ENCODE data around the gene LRRD1. TPM values are rescaled to one million over a fixed set of nuclear protein-coding genes. Genes with fewer than 3 reads are reported as not detected.
"Not testable (repeated sequence)": the region's sequence is repeated elsewhere in the genome, so short reads cannot be mapped to it uniquely, and the experiment has no call there.

LRRD1 gene
- 0.12 TPM in 1 of 2 replicates, not detected in the other for total RNA-seq (2014; rRNA removed; shearing (Covaris generic))

DNA sequence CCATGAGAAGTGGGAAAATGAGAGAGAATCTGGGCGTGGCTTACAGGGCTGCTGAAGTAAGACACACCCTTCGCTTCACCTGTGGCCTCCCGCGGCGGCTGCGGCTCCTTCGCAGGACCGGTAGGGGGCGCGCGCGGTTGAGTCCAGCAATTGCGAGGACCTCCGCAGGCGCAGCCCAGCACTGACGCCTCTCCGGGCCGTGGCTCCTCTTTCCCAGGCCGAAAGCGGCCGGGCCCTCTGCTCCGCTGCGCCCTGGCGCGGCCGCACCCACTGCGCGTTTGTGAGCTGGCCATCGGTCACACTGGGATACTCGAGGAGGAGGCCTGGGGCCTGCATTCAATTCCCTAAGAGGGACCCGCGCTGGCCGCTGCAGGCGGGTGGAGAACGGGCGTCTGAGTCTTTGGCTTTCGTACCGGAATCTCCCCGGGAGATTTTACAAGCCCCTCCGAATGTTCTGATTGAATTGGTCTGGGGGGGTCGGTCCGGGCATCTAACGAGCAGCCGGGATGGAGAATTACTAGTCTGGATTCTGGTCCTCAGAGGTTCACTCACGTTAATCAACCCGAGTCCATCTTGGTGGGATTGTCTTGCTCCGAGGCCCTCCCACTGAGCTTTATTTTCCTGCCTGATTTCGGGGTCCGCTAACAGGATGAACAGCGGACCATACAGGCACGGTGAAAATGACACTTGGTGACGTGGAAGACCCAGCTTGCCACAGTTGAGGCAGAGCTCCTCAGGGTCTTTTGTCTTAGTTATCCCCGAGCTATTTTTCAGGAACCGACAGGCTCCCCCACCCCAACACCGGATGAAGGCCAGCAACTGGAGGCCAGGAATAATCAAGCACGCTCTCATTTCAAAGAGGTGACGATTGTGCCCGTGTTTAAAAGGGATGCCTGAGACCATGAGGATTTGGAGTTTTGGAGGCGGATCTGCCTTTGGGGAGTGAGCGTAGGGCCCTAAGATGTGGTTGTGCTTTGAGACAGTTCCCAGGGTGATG is at the start of gene LRRD1:
Gene LRRD1, minus strand, starts transcription at position 215 of the 997 bp plus-strand sequence. CDS start 13,940 bp downstream, outside the sequence.
- peak; percentile 78 for DNase-seq (ENCODE audit: low spot score)

DNA sequence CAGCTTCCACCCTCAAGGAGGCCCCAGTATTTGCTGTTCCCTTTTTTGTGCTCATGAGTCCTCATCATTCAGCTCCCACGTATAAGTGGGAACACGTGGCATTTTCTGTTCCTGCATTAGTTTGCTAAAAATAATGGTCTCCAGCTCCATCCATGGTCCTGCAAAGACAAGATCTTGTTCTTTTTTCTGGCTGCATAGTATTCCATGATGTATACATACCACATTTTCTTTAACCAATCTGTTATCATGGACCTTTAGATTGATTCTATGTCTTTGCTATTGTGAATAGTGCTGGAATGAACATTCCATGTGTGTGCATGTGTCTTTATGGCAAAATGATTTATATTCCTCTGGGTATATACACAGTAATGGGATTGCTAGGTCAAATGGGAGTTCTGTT is 49.8 kb upstream of the LRRD1 start:
- DNase-seq (ENCODE audit: low spot score) = no peak

DNA sequence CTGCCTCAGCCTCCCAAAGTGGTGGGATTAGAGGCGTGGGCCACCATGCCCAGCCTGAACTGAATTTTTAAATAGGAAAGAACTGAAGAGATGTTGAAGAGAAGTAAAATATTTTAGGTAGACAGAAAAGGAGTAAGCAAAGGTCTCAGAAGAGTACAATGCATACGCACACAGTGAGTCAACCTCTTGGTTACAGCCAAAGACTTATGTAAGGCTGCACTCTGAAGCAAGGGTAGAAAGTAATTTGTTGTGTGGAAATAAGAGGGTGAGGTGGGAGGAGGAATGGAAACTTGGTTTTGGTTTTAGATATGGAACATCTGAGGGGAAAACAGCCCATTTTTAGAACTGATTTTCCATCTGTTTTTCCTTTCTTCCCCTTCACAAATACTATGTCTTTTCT is 49.2 kb upstream of the LRRD1 start:
- DNase-seq (ENCODE audit: low spot score) = no peak

DNA sequence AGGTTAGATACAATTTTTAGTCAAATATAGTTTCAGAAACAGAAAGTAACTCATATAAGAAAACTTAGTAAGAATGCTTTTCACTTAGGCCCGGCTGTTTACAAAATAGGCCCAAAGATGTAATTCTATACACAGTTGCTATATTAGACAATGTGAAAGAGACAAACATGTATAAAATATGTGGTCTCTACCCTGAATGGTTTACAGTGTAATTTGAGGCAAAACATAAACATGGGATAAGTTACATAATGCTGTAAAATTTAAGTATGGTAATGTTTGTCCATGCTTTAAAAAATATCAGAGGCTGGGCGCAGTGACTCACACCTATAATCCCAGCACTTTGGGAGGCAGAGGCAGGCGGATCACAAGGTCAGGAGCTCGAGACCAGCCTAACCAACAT is 48.0 kb upstream of the LRRD1 start:
- peak; percentile 77 for DNase-seq (ENCODE audit: low spot score)

DNA sequence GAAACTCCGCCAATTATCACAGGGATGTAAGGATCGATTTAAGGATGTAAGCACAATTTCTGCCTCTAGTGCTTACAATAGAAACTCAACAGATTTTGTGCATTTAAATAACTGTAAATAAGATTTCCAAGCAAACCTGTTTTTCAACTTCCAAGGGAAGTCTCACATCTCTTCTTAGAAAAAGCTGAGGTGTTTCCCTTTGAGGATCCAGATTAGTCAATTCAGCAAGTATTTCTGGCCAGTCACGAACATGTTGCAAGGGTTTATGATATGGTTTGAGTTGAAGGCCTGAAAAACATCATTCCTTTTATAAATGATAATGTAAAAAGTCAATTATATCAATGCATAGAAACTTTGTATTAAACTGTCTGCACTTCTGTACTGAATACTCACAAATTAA is 42.8 kb upstream of the LRRD1 start:
- DNase-seq (ENCODE audit: low spot score) = no peak

DNA sequence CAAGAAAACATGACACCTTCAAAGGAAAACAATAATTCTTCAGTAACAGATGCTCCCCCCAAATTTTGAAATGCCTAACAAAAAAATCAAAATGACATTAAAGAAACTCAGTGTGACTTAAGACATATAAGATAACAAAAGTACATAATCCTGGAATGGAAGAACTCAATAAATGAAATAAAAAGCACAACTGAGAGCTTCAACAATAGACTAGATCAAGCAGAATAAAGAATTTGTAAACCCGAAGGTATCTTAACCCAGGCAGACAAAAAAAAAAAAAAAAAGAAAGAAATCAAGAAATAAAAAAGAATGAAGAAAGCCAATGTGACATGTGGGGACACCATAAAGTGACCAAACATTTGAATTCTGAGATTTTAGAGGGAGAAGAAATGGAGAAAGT is 27.7 kb upstream of the LRRD1 start:
- DNase-seq (ENCODE audit: low spot score) = no peak

DNA sequence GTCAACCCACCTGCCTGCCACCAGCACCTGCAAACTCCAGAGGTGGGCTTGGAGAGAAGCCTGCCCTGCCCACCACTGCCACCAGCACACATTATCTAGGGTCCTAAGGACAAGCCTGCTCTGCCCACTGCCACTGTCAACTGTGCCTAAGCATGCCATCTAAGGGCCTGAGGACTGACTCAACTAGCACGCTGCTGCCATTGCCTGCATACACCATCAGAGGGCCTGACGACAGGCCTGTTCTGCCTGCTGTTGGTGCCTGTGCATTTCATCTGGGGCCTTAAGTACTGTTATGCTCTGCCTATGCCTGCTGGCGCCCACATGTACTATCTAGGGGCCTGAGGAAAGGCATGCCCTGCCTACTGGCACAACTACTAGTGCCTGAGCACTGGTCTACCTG is 27.0 kb upstream of the LRRD1 start:
- DNase-seq (ENCODE audit: low spot score) = no peak

DNA sequence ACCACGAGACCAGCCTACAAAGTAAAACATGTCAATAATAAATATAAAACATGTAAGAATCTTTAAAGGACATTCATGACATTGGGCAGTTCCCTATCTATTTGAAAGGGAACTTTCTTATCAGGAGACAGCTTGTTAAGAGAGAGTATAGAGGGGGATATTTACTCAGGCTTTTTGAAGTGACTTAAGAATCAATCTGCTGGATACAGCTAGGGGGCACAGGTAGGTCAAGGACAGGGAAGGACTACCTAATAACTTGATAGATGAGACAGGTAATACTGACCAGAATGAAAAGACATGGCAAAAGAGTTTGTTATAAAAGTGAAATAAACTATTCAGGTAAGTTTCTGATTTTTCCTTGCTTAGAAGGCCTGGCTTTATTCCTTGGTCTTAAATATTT is 21.8 kb upstream of the LRRD1 start:
- no peak for DNase-seq (ENCODE audit: low spot score)

DNA sequence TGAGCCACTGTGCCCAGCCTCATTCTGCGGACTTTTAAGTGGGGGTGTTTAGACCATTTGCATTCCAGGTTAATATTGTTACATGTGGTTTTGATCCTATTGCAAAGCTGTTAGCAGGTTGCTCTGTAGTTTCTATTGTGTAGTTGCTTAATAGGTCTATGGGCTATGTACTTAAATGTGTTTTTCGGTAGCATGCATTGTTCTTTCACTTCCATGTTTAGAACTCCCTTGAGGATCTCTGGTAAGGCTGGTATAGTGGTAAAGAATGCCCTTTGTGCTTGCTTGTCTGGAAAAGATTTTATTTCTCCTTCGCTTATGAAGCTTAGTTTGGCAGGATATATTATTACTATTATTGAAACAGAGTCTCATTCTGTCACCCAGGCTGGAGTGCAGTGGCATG is 13.4 kb upstream of the LRRD1 start:
- DNase-seq (ENCODE audit: low spot score) = no peak

DNA sequence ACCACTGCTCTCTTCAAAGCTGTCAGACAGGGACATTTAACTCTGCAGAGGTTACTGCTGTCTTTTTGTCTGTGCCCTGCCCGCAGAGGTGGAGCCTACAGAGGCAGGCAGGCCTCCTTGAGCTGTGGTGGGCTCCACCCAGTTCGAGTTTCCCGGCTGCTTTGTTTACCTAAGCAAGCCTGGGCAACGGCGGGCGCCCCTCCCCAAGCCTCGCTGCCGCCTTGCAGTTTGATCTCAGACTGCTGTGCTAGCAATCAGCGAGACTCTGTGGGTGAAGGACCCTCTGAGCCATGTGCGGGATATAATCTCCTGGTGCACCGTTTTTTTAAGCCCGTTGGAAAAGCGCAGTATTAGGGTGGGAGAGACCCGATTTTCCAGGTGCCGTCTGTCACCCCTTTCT is 10.3 kb upstream of the LRRD1 start:
- DNase-seq (ENCODE audit: low spot score) = not testable (repeated sequence)

DNA sequence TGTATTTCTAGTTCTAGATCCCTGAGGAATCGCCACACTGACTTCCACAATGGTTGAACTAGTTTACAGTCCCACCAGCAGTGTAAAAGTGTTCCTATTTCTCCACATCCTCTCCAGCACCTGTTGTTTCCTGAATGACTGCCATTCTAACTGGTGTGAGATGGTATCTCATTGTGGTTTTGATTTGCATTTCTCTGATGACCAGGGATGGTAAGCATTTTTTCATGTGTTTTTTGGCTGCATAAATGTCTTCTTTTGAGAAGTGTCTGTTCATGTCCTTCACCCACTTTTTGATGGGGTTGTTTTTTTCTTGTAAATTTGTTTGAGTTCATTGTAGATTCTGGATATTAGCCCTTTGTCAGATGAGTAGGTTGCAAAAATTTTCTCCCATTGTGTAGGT is 5.4 kb upstream of the LRRD1 start:
- not testable (repeated sequence) for DNase-seq (ENCODE audit: low spot score)

DNA sequence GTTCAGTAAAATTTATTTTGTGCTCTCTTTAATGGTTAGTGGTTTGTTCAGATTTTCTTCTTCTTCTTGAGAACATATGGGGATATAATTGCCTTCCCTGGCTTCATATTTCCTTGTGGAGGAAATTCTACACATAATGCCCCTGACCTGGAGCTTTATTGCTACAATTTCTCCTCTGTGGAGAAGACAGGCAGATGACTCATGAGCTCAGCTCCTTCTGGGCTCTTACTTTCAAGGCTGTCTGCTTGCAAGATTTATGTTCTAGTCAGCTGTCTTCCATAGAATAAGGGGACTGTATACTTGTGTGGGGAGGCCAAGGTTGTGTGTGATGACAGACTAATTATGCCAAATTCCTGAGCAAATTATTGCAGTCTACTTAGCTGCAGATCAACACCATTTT is 1.6 kb downstream of the LRRD1 start:
- DNase-seq (ENCODE audit: low spot score) = no peak

DNA sequence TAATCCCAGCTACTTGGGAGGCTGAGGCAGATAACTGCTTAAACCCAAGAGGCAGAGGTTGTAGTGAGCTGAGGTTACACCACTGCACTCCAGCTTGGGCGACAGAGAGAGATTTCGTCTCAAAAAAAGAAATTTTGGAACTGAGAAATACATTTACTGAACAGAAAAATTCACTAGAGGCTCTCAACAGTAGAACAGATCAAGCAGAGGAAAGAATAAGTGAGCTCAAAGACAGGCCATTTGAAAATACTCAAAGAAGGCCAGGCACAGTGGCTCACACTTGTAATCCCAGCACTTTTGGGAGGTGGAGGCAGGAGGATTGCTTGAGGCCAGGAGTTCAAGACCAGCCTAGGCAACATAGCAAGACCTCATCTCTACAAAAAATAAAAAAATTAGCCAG is 9.4 kb downstream of the LRRD1 start:
- not testable (repeated sequence) for DNase-seq (ENCODE audit: low spot score)

DNA sequence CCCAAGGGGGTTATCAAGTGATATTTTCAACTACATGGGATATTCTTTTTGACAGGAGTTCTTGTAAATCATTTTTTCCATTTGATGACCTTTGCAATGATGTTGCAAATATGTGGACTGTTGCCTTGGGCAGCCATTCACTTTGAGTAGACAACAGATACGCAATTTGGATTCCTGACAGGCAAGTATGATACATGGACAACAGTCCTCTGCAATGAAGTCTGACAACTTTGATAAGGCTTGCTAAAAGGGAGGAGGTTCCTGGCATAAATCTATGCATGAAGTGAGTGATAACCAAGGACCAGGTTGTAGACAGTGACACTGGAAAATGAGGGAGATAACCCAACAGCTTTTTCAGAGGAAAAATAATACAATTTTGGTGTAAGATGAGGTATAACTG is 17.7 kb downstream of the LRRD1 start:
- DNase-seq (ENCODE audit: low spot score) = no peak

DNA sequence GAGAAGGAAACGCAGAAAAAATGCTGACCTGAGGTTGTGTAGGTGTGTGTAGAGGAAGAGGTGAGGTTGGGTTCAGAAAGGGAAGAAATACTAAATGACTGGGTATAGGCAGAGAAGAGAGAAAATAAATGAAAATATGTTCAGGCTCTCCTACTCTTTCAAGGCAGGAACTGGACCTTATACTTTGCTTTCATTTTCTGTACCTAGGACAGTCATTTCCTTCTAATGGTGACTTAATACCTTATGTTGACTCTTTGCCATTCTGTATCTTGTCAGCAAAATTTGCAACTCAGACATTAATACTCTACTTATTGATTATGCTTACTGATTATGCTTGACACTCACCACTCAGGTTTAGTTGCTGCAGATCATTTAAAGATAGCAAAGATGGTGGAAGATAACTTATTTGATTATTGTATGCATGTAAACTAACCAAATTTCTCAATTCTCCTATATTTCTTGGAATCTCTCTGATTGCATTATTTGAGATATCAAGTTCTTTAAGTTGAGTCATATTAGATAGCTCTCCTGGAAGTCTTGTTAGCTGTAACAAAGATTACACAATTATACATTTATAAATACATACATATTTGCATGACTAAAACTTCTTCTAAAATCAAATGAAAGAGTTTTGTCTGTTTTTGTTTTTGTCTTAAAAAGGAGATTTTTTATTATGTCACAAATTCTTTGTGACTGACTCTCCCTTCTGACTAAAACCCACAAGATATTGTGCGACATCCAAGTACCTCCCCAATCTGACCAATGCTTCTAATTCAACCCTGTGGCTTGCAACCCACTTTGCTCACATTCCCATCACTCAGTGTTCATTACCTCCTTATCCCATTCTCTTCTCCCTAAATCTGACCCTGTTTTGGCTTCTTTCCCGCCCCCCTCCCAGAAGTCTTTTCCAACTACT is 20.0 kb downstream of the LRRD1 start:
- DNase-seq (ENCODE audit: low spot score) = peak; percentile 74

DNA sequence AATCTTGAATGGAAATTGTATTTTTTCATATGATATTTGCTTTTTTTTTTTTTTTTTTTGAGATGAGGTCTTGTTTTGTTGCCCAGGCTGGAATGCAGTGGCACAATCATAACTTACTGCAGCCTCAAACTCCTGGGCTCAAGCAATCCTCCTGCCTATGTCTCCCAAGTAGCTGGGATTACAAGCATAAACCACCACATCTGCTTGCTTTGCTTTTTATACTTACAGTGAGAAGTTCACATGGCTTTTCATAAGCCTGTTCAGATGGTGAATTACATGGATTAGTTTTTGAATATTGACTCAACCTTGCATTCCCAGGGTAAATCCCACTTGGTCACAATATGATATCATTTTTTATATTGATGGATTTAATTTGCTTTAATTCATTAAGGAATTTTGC is 22.0 kb downstream of the LRRD1 start:
- no peak for DNase-seq (ENCODE audit: low spot score)

DNA sequence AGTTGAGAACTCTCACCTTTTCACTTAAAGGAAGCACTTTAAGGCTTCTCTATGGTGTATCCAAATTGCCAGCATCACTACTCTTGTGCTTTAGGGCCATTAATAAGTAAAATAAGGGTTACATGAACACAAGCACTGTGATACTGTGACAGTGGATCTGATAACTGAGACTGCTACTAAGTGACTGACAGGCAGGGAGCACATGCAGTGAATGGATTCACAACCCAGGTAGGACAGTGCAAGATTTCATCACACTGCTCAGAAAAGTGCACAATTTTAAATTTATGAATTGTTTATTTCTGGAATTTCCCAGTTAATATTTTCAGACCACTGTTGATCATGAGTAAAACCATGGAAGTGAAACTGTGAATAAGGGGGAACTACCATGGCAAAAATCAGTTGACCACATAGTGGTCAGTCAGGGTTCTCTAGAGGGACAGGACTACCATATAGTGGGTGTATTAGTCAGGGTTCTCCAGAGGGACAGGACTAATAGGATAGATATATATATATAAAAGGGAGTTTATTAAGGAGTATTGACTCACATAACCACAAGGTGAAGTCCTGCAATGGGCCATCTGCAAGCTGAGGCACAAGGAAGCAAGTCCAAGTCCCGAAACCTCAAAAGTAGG is 23.7 kb downstream of the LRRD1 start:
- no peak for DNase-seq (ENCODE audit: low spot score)

DNA sequence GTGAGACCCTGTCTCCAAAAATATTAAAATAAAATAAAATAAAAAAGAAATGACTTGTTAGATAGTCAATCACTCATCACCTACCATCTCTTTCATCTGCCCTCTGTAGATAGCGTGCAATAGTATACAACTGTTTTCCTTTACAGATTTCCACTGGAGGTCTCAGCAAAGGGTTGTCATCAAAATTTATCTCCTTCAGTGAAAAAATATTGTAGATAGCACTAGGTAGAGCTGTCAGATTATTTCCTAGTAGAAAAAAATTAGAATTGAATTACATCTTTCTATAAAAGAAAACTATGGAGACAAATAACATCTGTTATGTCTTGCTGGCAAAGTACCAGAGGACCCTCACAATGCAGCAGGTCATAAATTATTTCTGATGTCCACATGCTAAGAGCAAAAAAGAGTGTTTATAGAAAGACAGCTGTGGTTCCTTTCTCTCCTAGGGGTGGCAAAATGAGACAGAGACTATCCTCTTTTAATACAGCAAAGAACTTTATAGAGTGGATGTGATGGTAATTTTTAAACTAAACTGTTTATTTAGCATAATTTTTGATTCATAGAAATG is 28.4 kb downstream of the LRRD1 start:
- DNase-seq (ENCODE audit: low spot score) = no peak

DNA sequence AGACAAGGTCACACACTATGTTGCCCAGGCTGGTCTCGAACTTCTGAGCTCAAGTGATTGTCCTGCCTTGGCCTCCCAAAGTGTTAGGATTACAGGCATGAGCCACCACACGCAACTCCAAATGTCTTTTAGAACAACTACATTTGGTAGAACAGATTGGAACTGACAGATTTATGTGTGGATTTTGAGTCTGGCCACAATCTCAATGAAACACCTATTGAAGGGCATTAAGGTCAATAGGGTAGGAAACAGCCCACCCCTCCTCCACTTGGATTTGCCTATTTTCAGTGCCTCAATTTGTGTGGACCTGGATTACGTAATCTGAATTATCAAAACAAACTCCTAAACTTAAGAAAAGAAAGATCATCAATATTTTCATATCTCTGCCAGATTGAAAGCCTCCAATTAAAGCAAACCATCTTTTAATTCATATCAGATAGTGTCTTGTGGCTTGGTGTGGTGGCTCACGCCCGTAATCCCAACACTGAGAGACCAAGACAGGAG is 29.2 kb downstream of the LRRD1 start:
- no peak for DNase-seq (ENCODE audit: low spot score)

DNA sequence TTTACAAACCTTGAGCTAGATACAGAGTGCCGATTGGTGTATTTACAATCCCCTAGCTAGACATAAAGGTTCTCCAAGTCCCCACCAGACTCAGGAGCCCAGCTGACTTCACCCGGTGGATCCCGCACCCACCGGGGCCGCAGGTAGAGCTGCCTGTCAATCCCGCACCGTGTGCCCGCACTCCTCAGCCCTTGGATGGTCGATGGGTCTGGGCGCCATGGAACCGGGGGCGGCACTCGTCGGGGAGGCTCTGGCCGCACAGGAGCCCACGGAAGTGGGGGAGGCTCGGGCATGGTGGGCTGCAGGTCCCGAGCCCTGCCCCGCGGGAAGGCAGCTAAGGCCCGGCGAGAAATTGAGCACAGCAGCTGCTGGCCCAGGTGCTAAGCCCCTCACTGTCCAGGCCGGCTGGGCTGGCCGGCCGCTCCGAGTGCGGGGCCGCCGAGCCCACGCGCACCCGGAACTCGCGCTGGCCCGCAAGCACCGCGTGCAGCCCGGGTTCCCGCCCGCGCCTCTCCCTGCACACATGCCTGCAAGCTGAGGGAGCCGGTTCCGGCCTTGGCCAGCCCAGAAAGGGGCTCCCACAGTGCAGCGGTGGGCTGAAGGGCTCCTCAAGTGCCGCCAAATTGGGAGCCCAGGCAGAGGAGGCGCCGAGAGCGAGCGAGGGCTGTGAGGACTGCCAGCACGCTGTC is 35.6 kb downstream of the LRRD1 start:
- DNase-seq (ENCODE audit: low spot score) = not testable (repeated sequence)

DNA sequence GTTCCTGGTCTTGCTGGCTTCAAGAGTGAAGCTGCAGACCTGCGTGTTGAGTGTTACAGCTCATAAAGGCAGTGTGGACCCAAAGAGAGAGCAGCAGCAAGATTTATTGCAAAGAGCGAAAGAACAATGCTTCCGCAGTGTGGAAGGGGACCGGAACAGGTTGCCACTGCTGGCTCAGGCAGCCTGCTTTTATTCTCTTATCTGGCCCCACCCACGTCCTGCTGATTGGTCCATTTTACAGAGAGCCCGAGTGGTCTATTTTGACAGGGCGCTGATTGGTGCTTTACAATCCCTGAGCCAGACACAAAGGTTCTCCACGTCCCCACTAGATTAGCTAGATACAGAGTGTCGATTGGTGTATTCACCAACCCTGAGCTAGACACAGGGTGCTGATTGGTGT is 36.2 kb downstream of the LRRD1 start:
- not testable (repeated sequence) for DNase-seq (ENCODE audit: low spot score)
